Keratinocyte (primary cell): ENCODE measurements around the gene B4GALT2. TPM values are rescaled to one million over a fixed set of nuclear protein-coding genes. Genes with fewer than 3 reads are reported as not detected.

ENCODE experiments used
- DNase-seq: peaks from one replicate; pipeline ENCODE4 v3.0.0-alpha.2; 2011; ENCODE audit warnings: low read depth, missing footprints, low spot score
- FAIRE-seq: peaks from 2 replicates; lab custom pipeline; 2011; peaks lifted over from hg19 to GRCh38; lab: Jason Lieb, UNC
- H2AFZ ChIP-seq: 2 replicates; pipeline ENCODE4 v1.6.0; 2012; ENCODE audit warnings: low read length, control low read depth, inconsistent platforms; ENCODE audit not compliant: control insufficient read depth
- H3K27ac ChIP-seq: 2 replicates; pipeline ENCODE4 v1.5.1; 2011; ENCODE audit warnings: low read length; ENCODE audit not compliant: control insufficient read depth, insufficient read depth
- H3K27me3 ChIP-seq: 3 replicates; pipeline ENCODE4 v1.6.0; 2011; ENCODE audit warnings: low read length; ENCODE audit not compliant: control insufficient read depth, insufficient read depth; ENCODE audit errors: extremely low read depth
- H3K36me3 ChIP-seq, 2 experiments: 2 replicates in 1 of 2; 3 replicates in 1 of 2; pipeline ENCODE4 v1.5.1; 2011; ENCODE audit warnings: low read length in 2 of 2, mild to moderate bottlenecking in 1 of 2; ENCODE audit not compliant: control insufficient read depth in 2 of 2, insufficient read depth in 2 of 2; ENCODE audit errors: extremely low read depth in 1 of 2
- H3K4me1 ChIP-seq: 3 replicates; pipeline ENCODE4 v1.5.1; 2011; ENCODE audit warnings: low read length; ENCODE audit not compliant: control insufficient read depth, insufficient read depth; ENCODE audit errors: extremely low read depth
- H3K4me2 ChIP-seq: 3 replicates; pipeline ENCODE4 v1.6.0; 2011; ENCODE audit warnings: low read depth, low read length; ENCODE audit not compliant: control insufficient read depth, insufficient read depth; ENCODE audit errors: extremely low read depth
- H3K4me3 ChIP-seq, 3 experiments: fragments of 200-600 bp in 1 of 3; sonication (generic) in 1 of 3; 2 replicates in 2 of 3; 3 replicates in 1 of 3; pipeline ENCODE4 v1.5.1; 2011 to 2016; ENCODE audit warnings: low read length in 3 of 3, mild to moderate bottlenecking in 3 of 3, control low read depth in 2 of 3, inconsistent platforms in 1 of 3, low read depth in 1 of 3, mixed read lengths in 1 of 3, mixed run types in 1 of 3, moderate library complexity in 1 of 3; ENCODE audit not compliant: control insufficient read depth in 2 of 3, insufficient read depth in 2 of 3; ENCODE audit errors: extremely low read depth in 1 of 3
- H3K79me2 ChIP-seq: 2 replicates; pipeline ENCODE4 v1.6.0; 2012; ENCODE audit warnings: low read length; ENCODE audit not compliant: control insufficient read depth, insufficient read depth
- H3K9ac ChIP-seq: 3 replicates; pipeline ENCODE4 v1.6.0; 2011; ENCODE audit warnings: low read length; ENCODE audit not compliant: control insufficient read depth, insufficient read depth; ENCODE audit errors: extremely low read depth
- H3K9me1 ChIP-seq: 3 replicates; pipeline ENCODE4 v1.6.0; 2011; ENCODE audit warnings: low read length; ENCODE audit not compliant: control insufficient read depth, insufficient read depth; ENCODE audit errors: extremely low read depth
- H3K9me3 ChIP-seq: 2 replicates; pipeline ENCODE4 v1.5.1; 2012; ENCODE audit warnings: low read depth, low read length; ENCODE audit not compliant: control insufficient read depth
- H4K20me1 ChIP-seq: 3 replicates; pipeline ENCODE4 v1.6.0; 2011; ENCODE audit warnings: low read length; ENCODE audit not compliant: control insufficient read depth, insufficient read depth; ENCODE audit errors: extremely low read depth
- EZH2 ChIP-seq: IDR thresholded peaks from one replicate; pipeline ENCODE4 v1.6.1; 2012; ENCODE audit warnings: inconsistent platforms, mild to moderate bottlenecking, low read length, moderate library complexity
- dilution Hi-C: fragments of 300-500 bp; cut with MboI; formaldehyde crosslinking; loops from one replicate; pipeline ENCODE4 v1.7.0; 2020; ENCODE audit warnings: low sequenced_read_pairs; ENCODE audit not compliant: extremely low pct_ligation_motif_present
- polyA plus RNA-seq, 5 experiments: library from polyadenylated mRNA; depleted of rRNA in 3 of 5; stranded (reverse) in 3 of 5; stranded (forward) in 1 of 5; unstranded in 1 of 5; fragments of >200 nt; gene quantifications; 1 replicate in 1 of 5; 2 replicates in 3 of 5; 3 replicates in 1 of 5; pipeline versions ENCODE4 v1.2.1 to v1.2.3, GENCODE V29; 2011 to 2012; ENCODE audit warnings: missing spikeins in 2 of 5, low read depth in 1 of 5, low replicate concordance in 1 of 5
- TF ChIP-seq, protein P1 (sequence below), 3 experiments: IDR thresholded peaks in 1 of 3; conservative IDR thresholded peaks in 1 of 3; optimal IDR thresholded peaks in 1 of 3; 2 replicates in 2 of 3; 3 replicates in 1 of 3; pipeline versions ENCODE3 to v1.5.1; 2011; ENCODE audit warnings: low read length in 3 of 3, mild to moderate bottlenecking in 3 of 3, moderate library complexity in 2 of 3, control low read depth in 1 of 3, inconsistent platforms in 1 of 3; ENCODE audit not compliant: insufficient read depth in 2 of 3; ENCODE audit errors: extremely low read depth in 1 of 3

B4GALT2 gene
- polyA plus RNA-seq, 1 donor (not counting 4 experiments of a cell fraction or from before 2014, with no cell fraction given): 39.6 TPM

DNA sequence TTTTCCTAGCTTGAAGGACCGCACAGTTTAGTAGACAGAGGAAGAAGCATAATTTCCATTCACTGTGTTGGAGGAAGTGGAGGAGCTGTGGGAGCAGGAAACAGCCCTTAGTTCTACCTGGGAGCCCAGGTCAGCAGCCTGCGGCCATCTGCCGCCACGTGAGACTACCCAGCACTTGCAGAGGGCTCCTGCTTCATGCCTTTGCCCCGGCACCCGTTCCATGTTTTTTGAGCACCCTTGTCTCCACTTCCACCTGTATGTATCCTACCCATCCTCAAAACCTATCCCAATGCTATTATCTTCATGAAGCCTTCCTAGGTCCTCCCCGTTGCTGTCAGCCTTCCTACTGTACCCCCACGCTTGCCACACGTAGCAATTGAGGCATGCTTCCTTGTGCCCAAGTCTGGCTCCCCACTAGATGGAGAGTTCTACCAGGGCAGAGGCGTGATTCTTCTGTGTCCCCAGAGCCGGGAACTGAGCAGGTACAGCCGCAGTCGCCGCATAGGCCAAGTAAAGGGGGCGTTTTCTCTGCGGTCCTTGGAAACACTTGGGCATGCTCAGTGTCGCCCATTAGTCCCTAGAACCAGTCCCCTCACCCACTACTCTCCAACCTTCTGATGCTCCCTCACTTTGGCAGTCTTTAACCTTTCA, 50.4 kb downstream of the B4GALT2 start:
- Histone ChIP-seq H3K79me2 (no peaks in the 10 kb centered on the region), H3K4me1 (peaks cover 36% of the 10 kb centered on the region), H2AFZ (peak overlapping the region; percentile 89), H3K36me3 (peaks cover 0 to 7% of the 10 kb centered on the region in 2 experiments), H3K27ac (peak overlapping the region; percentile 87), H3K9me3 (no peaks in the 10 kb centered on the region), H3K4me2 (peak overlapping the region; percentile 80), H3K27me3 (no peaks in the 10 kb centered on the region), H3K9ac (peak overlapping the region; percentile 86), H4K20me1 (no peaks in the 10 kb centered on the region), H3K4me3 (peak overlapping the region; percentile 64 to 81 (median 78)), H3K9me1 (peaks cover 2% of the 10 kb centered on the region)
- DNase-seq (no peak), FAIRE-seq (peak; percentile 49)
- TF ChIP-seq EZH2: no peak
- TF ChIP-seq, protein P1, sequence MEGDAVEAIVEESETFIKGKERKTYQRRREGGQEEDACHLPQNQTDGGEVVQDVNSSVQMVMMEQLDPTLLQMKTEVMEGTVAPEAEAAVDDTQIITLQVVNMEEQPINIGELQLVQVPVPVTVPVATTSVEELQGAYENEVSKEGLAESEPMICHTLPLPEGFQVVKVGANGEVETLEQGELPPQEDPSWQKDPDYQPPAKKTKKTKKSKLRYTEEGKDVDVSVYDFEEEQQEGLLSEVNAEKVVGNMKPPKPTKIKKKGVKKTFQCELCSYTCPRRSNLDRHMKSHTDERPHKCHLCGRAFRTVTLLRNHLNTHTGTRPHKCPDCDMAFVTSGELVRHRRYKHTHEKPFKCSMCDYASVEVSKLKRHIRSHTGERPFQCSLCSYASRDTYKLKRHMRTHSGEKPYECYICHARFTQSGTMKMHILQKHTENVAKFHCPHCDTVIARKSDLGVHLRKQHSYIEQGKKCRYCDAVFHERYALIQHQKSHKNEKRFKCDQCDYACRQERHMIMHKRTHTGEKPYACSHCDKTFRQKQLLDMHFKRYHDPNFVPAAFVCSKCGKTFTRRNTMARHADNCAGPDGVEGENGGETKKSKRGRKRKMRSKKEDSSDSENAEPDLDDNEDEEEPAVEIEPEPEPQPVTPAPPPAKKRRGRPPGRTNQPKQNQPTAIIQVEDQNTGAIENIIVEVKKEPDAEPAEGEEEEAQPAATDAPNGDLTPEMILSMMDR (optimal IDR thresholded peaks at IDR 0.05 in 1 of 3, IDR thresholded peaks at IDR 0.05 in 1 of 3, conservative IDR thresholded peaks at IDR 0.05 in 1 of 3; ENCODE audit: extremely low read depth in 1 of 3, insufficient read depth in 2 of 3, low read length in 3 of 3): no peak
- dilution Hi-C loops: no loop called here

DNA sequence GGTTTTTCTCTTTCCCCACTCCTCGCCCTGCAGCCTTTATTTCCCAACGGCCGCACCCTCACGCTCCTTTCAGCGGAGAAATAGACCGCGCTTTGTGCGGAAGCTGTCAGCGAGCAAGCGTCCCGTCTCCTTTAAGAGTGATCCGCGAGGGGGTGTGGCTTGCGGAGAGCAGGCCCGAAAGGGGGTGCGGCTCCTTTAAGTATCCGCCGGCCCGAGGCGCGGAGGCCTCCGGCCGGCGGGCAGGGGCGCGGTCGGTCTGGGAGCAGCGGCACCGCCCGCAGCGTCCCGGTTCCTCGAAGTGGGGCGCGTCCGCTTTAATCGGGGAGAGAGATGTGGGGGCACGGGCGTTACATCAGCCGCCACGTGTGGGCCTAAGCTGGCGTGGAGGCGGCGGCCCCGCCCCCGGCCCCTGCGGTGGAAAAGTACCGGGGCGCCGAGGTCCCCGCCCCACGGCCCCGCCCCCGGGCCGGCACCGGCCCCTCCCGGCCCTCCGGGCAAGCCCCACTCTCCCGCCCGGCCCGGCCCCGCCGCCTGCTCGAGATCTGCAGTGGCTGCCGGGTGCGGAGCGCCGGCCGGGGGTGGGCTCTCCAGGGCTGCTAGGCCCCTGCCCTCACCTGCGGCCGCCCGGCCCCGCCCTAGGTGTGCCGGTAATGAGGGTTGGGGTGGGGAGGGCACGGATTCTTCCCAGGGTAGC, 51.0 kb downstream of the B4GALT2 start:
- no peaks in the 10 kb centered on the region for H3K27me3 ChIP-seq
- H3K4me3 ChIP-seq: peak overlapping the region; percentile 64 to 81 (median 78)
- H3K9ac ChIP-seq: peak overlapping the region; percentile 86
- H4K20me1 ChIP-seq: no peaks in the 10 kb centered on the region
- dilution Hi-C loops: no loop called here
- H3K79me2 ChIP-seq: no peaks in the 10 kb centered on the region
- H3K27ac ChIP-seq: peak overlapping the region; percentile 87
- peak overlapping the region; percentile 80 for H3K4me2 ChIP-seq
- H3K4me1 ChIP-seq: peaks cover 33% of the 10 kb centered on the region
- no peak for DNase-seq
- no peak for TF ChIP-seq EZH2
- TF ChIP-seq, protein P1 (optimal IDR thresholded peaks at IDR 0.05 in 1 of 3, IDR thresholded peaks at IDR 0.05 in 1 of 3, conservative IDR thresholded peaks at IDR 0.05 in 1 of 3; ENCODE audit: extremely low read depth in 1 of 3, insufficient read depth in 2 of 3, low read length in 3 of 3): no peak
- peak overlapping the region; percentile 89 for H2AFZ ChIP-seq
- peaks cover 2% of the 10 kb centered on the region for H3K9me1 ChIP-seq
- H3K9me3 ChIP-seq: no peaks in the 10 kb centered on the region
- peak; percentile 62 for FAIRE-seq
- H3K36me3 ChIP-seq: peaks cover 0 to 7% of the 10 kb centered on the region in 2 experiments
